Lower lobe of right lung (tissue), 2 donors: ENCODE data around the gene PAMR1. TPM values are rescaled to one million over a fixed set of nuclear protein-coding genes. Genes with fewer than 3 reads are reported as not detected.

ENCODE experiments used
- ATAC-seq, 2 donors: fragments of 200-7000 bp; cut with Tn5 transposase; one replicate each; pipeline ENCODE4 v1.9.1; 2020 to 2022; ENCODE audit warnings: mild to moderate bottlenecking in 2 of 2, moderate library complexity in 2 of 2
- DNase-seq: peaks from one replicate; pipeline ENCODE4 v3.0.0-alpha.2; 2020
- H3K27ac ChIP-seq: fragments of 200-600 bp; one replicate; pipeline ENCODE4 v1.8.0; 2022
- H3K27me3 ChIP-seq: fragments of 200-600 bp; one replicate; pipeline ENCODE4 v1.8.0; 2022; ENCODE audit warnings: low read depth
- H3K36me3 ChIP-seq: fragments of 200-600 bp; one replicate; pipeline ENCODE4 v1.8.0; 2022; ENCODE audit warnings: mild to moderate bottlenecking
- H3K4me1 ChIP-seq: fragments of 200-600 bp; one replicate; pipeline ENCODE4 v1.8.0; 2022
- H3K4me3 ChIP-seq: fragments of 200-600 bp; one replicate; pipeline ENCODE4 v1.8.0; 2022; ENCODE audit warnings: mild to moderate bottlenecking
- H3K9me3 ChIP-seq: fragments of 200-600 bp; one replicate; pipeline ENCODE4 v1.8.0; 2022
- intact Hi-C: fragments of 100-400 bp; cut with DNase I; formaldehyde crosslinking; loops from one replicate; pipeline ENCODE4 v1.11.0; 2022
- total RNA-seq: library from RNA; stranded (reverse); fragmentation: NEBNext Ultra II Directional; extraction: Animal tissue kit (Norgen Biotek cat#: 25700); gene quantifications from one replicate; pipeline ENCODE4 v1.2.1, GENCODE V29; 2021
- TF ChIP-seq, protein P1 (sequence below): fragments of 200-600 bp; IDR thresholded peaks from one replicate; pipeline ENCODE4 v1.8.0; 2022; ENCODE audit warnings: antibody characterized with exemption, mild to moderate bottlenecking
- donor health status: DM: no; HTN: yes; CAD: no; lungs with severe emphysema.

Gene PAMR1
- total RNA-seq, 1 donor from 2014 or later: 5.6 TPM

DNA sequence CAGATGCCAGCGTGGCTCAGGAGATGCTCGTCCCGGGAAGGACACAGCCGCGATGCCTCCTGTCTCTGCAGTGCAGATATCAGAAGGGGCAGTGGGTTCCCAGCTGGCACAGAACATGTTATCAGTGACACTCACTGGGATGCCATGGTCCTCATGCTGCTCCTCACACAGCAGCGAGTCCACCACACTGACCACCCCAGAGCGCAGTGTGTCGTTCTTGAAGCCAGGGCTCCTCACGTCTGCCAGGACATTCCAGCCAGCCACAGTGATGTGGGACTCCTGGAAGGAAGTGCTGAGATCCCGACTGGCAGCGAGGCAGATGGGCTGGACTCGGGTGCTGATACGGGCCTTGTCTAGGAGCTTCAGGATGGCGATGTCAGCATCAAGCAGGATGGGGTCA, 93.0 kb downstream of the PAMR1 start:
- DNase-seq (no peak), ATAC-seq (no peak)
- Histone ChIP-seq H3K27ac (no peak overlapping the region), H3K27me3 (no peaks in the 10 kb centered on the region), H3K4me3 (no peak overlapping the region), H3K9me3 (no peaks in the 10 kb centered on the region), H3K4me1 (peaks cover 2% of the 10 kb centered on the region), H3K36me3 (no peaks in the 10 kb centered on the region)
- intact Hi-C loops: no loop called here
- TF ChIP-seq, protein P1, sequence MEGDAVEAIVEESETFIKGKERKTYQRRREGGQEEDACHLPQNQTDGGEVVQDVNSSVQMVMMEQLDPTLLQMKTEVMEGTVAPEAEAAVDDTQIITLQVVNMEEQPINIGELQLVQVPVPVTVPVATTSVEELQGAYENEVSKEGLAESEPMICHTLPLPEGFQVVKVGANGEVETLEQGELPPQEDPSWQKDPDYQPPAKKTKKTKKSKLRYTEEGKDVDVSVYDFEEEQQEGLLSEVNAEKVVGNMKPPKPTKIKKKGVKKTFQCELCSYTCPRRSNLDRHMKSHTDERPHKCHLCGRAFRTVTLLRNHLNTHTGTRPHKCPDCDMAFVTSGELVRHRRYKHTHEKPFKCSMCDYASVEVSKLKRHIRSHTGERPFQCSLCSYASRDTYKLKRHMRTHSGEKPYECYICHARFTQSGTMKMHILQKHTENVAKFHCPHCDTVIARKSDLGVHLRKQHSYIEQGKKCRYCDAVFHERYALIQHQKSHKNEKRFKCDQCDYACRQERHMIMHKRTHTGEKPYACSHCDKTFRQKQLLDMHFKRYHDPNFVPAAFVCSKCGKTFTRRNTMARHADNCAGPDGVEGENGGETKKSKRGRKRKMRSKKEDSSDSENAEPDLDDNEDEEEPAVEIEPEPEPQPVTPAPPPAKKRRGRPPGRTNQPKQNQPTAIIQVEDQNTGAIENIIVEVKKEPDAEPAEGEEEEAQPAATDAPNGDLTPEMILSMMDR: no peak

DNA sequence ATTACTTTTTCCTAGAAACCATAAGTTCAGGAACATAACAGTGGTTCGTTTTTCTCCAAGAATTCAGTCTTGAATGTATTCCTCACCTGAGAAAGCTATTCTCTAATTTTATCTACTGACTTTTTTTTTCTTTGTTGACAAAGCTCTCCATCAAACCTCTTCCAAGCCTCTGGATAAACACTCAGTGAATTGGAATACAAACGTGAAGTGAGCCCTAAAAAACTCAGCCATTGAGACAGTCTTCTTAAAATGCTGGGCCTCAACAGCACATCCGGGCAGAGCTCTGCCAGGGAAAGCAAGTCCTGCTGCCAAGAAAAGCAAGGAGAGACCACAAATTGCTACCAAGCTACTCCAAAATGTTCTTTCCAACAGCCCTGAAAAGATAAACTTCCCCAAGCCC, 98.3 kb downstream of the PAMR1 start:
- intact Hi-C loops: no loop called here
- TF ChIP-seq, protein P1: no peak
- Histone ChIP-seq H3K9me3 (no peaks in the 10 kb centered on the region), H3K4me1 (peaks cover 11% of the 10 kb centered on the region), H3K36me3 (no peaks in the 10 kb centered on the region), H3K4me3 (no peak overlapping the region), H3K27ac (no peak overlapping the region), H3K27me3 (no peaks in the 10 kb centered on the region)
- ATAC-seq: peak; percentile 56 to 68
- no peak for DNase-seq

DNA sequence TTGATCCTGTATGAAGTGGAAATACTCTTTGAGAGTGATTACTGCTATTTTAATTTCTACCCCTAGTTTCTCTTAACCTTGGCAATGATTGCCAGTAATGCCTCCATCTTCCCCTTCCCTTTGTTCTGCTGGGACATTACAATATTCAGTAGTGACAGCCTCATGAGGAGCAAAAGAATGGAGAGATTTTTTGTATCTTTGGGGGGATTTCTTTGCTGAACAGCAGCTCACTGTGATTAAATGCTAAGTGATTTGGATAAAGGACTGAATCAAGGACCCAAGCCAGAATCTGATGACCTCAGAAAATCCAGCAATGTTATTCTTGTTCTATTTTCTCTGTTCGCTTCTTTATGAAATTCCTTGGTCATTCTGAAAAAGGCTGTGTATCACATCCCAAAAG, 99.1 kb downstream of the PAMR1 start:
- Histone ChIP-seq H3K27me3 (no peaks in the 10 kb centered on the region), H3K9me3 (no peaks in the 10 kb centered on the region), H3K27ac (no peak overlapping the region), H3K4me1 (peaks cover 11% of the 10 kb centered on the region), H3K4me3 (no peak overlapping the region), H3K36me3 (no peaks in the 10 kb centered on the region)
- intact Hi-C loops: no loop called here
- no peak for DNase-seq
- ATAC-seq: no peak
- TF ChIP-seq, protein P1: no peak

DNA sequence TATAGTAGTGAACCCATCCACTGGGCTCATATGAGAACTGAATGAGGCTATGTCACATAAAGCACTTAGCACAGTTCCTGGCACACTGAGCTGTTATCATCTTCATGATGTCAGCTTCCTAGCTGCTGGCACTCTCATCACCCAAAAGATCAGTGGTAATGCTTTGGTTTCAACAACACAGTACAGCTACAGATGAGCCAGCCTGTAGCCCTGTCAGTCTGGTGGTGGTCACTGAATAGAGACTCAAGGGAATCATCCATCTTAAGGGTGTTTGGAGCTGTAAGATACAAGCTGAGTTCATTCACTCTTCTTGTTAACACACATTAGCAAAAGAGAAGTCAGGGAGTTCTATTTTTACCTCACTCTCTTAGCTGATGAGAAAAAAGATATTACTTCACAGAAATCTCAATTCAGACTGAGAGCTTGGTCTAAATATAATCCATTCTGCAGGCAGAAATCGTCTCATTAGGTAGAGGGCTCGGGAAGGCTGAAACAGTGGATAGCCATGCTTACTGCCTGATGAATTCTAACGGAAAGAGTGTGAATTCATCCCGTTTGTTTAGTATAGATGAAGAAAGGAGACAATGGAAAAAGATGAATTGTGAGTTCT, 99.7 kb downstream of the PAMR1 start:
- DNase-seq: no peak
- Histone ChIP-seq H3K4me3 (no peak overlapping the region), H3K9me3 (no peaks in the 10 kb centered on the region), H3K27ac (no peak overlapping the region), H3K27me3 (peaks cover 2% of the 10 kb centered on the region), H3K4me1 (peaks cover 11% of the 10 kb centered on the region), H3K36me3 (no peaks in the 10 kb centered on the region)
- intact Hi-C loops: no loop called here
- TF ChIP-seq, protein P1: no peak
- ATAC-seq: no peak

DNA sequence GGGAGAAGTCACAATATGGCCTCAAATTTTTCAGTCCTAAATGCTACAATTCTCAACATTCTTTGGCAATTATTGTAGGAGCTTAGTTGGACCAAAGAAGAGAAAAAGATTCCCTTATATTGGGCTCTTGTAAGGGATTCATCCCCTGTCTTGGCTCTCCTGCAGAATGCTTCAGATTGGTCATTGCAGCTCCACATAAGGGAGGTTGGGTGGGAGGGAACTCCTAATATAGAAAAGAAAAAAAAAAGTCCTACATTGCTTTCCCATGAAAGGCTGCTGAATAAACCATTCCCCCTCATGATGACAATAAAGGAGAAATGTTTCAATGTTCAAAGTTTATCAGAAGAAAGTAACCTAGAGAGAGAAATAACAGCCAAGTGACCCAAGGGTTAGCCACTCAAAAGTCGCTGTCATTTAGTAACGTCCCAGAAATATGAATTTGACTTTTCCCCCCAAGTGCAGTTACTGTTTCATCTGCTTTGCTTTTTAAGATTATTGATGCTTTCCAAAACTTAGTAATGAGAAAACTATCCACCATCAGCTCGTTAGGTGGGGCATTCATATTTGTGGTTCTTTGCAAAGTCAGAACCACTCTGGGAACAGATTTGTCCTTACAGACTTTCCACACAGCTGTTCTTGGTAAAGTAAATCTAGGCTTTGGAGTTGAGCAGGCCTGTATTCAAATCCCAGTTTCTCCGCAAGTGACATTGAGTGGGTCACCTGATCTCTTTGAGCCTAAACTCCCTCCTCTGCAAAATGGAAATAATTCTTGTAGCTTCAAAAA, 101.1 kb downstream of the PAMR1 start:
- TF ChIP-seq, protein P1: no peak
- H3K4me1 ChIP-seq: peaks cover 24% of the 10 kb centered on the region
- intact Hi-C loops: no loop called here
- ATAC-seq (no peak), DNase-seq (no peak)
- H3K27ac ChIP-seq: no peak overlapping the region
- peaks cover 16% of the 10 kb centered on the region for H3K27me3 ChIP-seq
- no peaks in the 10 kb centered on the region for H3K9me3 ChIP-seq
- H3K4me3 ChIP-seq: no peak overlapping the region
- no peaks in the 10 kb centered on the region for H3K36me3 ChIP-seq
